ENCODE data around the gene ADGRD1.

ADGRD1 gene

GRCh38 chr12:131137009-131137835 is 183.5 kb downstream of the ADGRD1 start:
- H3K27ac Mint-ChIP-seq: no peak overlapping the region
- H3K4me1 Mint-ChIP-seq (ENCODE audit: low read depth): no peaks in the 10 kb centered on the region
- no peak overlapping the region for H3K4me3 Mint-ChIP-seq
- no peaks in the 10 kb centered on the region for H3K36me3 Mint-ChIP-seq (ENCODE audit: low read depth)
- no peaks in the 10 kb centered on the region for H3K9me3 Mint-ChIP-seq
- H3K27me3 Mint-ChIP-seq (ENCODE audit: low read depth): no peaks in the 10 kb centered on the region

GRCh38 chr12:131137836-131138637 is 184.3 kb downstream of the ADGRD1 start:
- Mint-ChIP-seq H3K27me3 (ENCODE audit: low read depth) (no peaks in the 10 kb centered on the region), H3K4me1 (ENCODE audit: low read depth) (no peaks in the 10 kb centered on the region), H3K27ac (no peak overlapping the region), H3K9me3 (no peaks in the 10 kb centered on the region), H3K36me3 (ENCODE audit: low read depth) (no peaks in the 10 kb centered on the region), H3K4me3 (no peak overlapping the region)

GRCh38 chr12:131138638-131139362 is 185.1 kb downstream of the ADGRD1 start:
- Mint-ChIP-seq H3K27me3 (ENCODE audit: low read depth) (peaks cover 4% of the 10 kb centered on the region), H3K36me3 (ENCODE audit: low read depth) (no peaks in the 10 kb centered on the region), H3K9me3 (no peaks in the 10 kb centered on the region), H3K27ac (no peak overlapping the region), H3K4me1 (ENCODE audit: low read depth) (no peaks in the 10 kb centered on the region), H3K4me3 (no peak overlapping the region)

GRCh38 chr12:131139363-131140068 is 185.8 kb downstream of the ADGRD1 start:
- Mint-ChIP-seq H3K27ac (no peak overlapping the region), H3K4me1 (ENCODE audit: low read depth) (no peaks in the 10 kb centered on the region), H3K9me3 (no peaks in the 10 kb centered on the region), H3K27me3 (ENCODE audit: low read depth) (peaks cover 8% of the 10 kb centered on the region), H3K36me3 (ENCODE audit: low read depth) (no peaks in the 10 kb centered on the region), H3K4me3 (no peak overlapping the region)

- Mint-ChIP-seq H3K4me1 (ENCODE audit: low read depth) (no peaks in the 10 kb centered on the region), H3K9me3 (no peaks in the 10 kb centered on the region), H3K27me3 (ENCODE audit: low read depth) (peaks cover 8% of the 10 kb centered on the region), H3K4me3 (no peak overlapping the region), H3K36me3 (ENCODE audit: low read depth) (no peaks in the 10 kb centered on the region), H3K27ac (no peak overlapping the region)
These were observed 186.3 kb downstream of the ADGRD1 start for GRCh38 chr12:131140069-131140435.

GRCh38 chr12:131140697-131141096 is 187.0 kb downstream of the ADGRD1 start:
- no peaks in the 10 kb centered on the region for H3K36me3 Mint-ChIP-seq (ENCODE audit: low read depth)
- no peak overlapping the region for H3K27ac Mint-ChIP-seq
- H3K27me3 Mint-ChIP-seq (ENCODE audit: low read depth): peaks cover 8% of the 10 kb centered on the region
- no peaks in the 10 kb centered on the region for H3K9me3 Mint-ChIP-seq
- H3K4me3 Mint-ChIP-seq: no peak overlapping the region
- no peaks in the 10 kb centered on the region for H3K4me1 Mint-ChIP-seq (ENCODE audit: low read depth)

GRCh38 chr12:131141514-131141913 is 187.8 kb downstream of the ADGRD1 start:
- H3K4me3 Mint-ChIP-seq: no peak overlapping the region
- H3K27ac Mint-ChIP-seq: no peak overlapping the region
- no peaks in the 10 kb centered on the region for H3K9me3 Mint-ChIP-seq
- H3K36me3 Mint-ChIP-seq (ENCODE audit: low read depth): no peaks in the 10 kb centered on the region
- H3K4me1 Mint-ChIP-seq (ENCODE audit: low read depth): no peaks in the 10 kb centered on the region
- peaks cover 8% of the 10 kb centered on the region for H3K27me3 Mint-ChIP-seq (ENCODE audit: low read depth)

- H3K36me3 Mint-ChIP-seq (ENCODE audit: low read depth): no peaks in the 10 kb centered on the region
- H3K4me1 Mint-ChIP-seq (ENCODE audit: low read depth): no peaks in the 10 kb centered on the region
- no peak overlapping the region for H3K4me3 Mint-ChIP-seq
- peaks cover 13% of the 10 kb centered on the region for H3K27me3 Mint-ChIP-seq (ENCODE audit: low read depth)
- no peaks in the 10 kb centered on the region for H3K9me3 Mint-ChIP-seq
- H3K27ac Mint-ChIP-seq: no peak overlapping the region
These were observed 189.4 kb downstream of the ADGRD1 start for GRCh38 chr12:131142891-131143657.

GRCh38 chr12:131146173-131146675 is 192.5 kb downstream of the ADGRD1 start:
- H3K36me3 Mint-ChIP-seq (ENCODE audit: low read depth): no peaks in the 10 kb centered on the region
- no peaks in the 10 kb centered on the region for H3K4me1 Mint-ChIP-seq (ENCODE audit: low read depth)

GRCh38 chr12:131147293-131147692 is 193.6 kb downstream of the ADGRD1 start:
- H3K4me1 Mint-ChIP-seq (ENCODE audit: low read depth): no peaks in the 10 kb centered on the region
- H3K27ac Mint-ChIP-seq: no peak overlapping the region
- peaks cover 13% of the 10 kb centered on the region for H3K27me3 Mint-ChIP-seq (ENCODE audit: low read depth)
- no peaks in the 10 kb centered on the region for H3K9me3 Mint-ChIP-seq
- H3K4me3 Mint-ChIP-seq: no peak overlapping the region
- no peaks in the 10 kb centered on the region for H3K36me3 Mint-ChIP-seq (ENCODE audit: low read depth)

More at GRCh38 chr12:131146173-131146675, 192.5 kb downstream of the ADGRD1 start:
- Mint-ChIP-seq H3K9me3 (no peaks in the 10 kb centered on the region), H3K4me3 (no peak overlapping the region), H3K27me3 (ENCODE audit: low read depth) (peaks cover 13% of the 10 kb centered on the region), H3K27ac (no peak overlapping the region)

GRCh38 chr12:131147894-131148293 is 194.2 kb downstream of the ADGRD1 start:
- H3K4me1 Mint-ChIP-seq (ENCODE audit: low read depth): no peaks in the 10 kb centered on the region
- H3K4me3 Mint-ChIP-seq: no peak overlapping the region
- H3K9me3 Mint-ChIP-seq: no peaks in the 10 kb centered on the region
- H3K27me3 Mint-ChIP-seq (ENCODE audit: low read depth): peaks cover 13% of the 10 kb centered on the region
- H3K36me3 Mint-ChIP-seq (ENCODE audit: low read depth): no peaks in the 10 kb centered on the region
- no peak overlapping the region for H3K27ac Mint-ChIP-seq

- Mint-ChIP-seq H3K27me3 (ENCODE audit: low read depth) (peaks cover 5% of the 10 kb centered on the region), H3K36me3 (ENCODE audit: low read depth) (no peaks in the 10 kb centered on the region), H3K4me1 (ENCODE audit: low read depth) (no peaks in the 10 kb centered on the region), H3K27ac (no peak overlapping the region), H3K9me3 (no peaks in the 10 kb centered on the region), H3K4me3 (no peak overlapping the region)
These were observed 198.0 kb downstream of the ADGRD1 start for GRCh38 chr12:131151558-131152345.

GRCh38 chr12:131152587-131152986 is 198.9 kb downstream of the ADGRD1 start:
- Mint-ChIP-seq H3K36me3 (ENCODE audit: low read depth) (no peaks in the 10 kb centered on the region), H3K4me3 (no peak overlapping the region), H3K27ac (no peak overlapping the region), H3K4me1 (ENCODE audit: low read depth) (no peaks in the 10 kb centered on the region), H3K27me3 (ENCODE audit: low read depth) (peaks cover 1% of the 10 kb centered on the region), H3K9me3 (no peaks in the 10 kb centered on the region)
